T-helper 2 cell (primary cell): ENCODE results near the gene MTCL1.

Experiments used
- DNase-seq, 5 experiments: peaks; one replicate each; pipeline versions ENCODE4 v3.0.0 to v3.0.0-alpha.2; 2012 to 2022

MTCL1 gene

DNA sequence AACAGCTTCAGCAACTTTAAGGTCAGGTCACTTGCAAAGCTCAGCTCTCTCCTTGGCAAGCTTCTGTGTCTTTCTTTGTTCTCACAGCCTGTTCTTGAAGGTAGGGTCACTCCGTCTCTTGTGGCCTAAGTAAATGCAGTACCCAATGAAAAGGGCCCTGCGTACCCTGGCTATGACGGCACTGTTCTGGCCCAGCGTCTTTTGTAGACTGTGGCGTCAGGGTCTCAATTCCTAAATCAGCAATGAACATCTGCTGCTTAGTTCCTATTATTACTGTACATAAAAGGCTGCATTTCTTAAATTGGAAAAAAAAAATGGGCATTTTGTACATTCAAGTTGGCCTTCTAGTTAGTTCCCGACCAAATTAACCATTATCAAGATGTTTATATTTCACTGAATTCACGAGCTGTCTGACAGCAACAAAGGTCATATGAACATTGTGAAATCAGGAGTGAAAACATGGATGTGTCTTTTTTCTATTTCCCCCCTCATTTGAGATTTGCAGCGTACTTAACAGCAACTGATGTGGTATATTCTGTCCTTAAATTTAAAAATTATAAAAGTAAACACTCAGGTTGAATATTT, 17.0 kb upstream of the MTCL1 start:
- DNase-seq, result no peak

DNA sequence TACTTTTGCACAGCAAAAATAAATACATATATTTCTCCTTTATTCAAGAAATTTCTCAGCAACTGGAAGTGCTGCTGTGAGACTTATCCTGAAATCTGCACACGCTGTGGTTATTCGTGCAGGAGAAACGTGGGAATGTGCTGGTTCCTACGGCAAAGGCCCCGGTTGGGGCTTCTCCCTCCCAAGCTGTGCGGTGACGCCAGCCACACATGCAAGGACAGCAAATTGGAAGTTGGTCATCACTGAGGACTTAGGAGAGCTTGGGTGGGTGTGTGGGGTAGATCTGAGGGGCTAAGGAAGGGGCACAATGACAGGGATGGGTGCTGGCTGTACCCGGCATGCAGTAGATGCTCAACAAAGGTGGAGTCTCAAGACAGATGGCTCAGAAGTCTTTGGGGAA, 16.5 kb upstream of the MTCL1 start:
- DNase-seq, result no peak

DNA sequence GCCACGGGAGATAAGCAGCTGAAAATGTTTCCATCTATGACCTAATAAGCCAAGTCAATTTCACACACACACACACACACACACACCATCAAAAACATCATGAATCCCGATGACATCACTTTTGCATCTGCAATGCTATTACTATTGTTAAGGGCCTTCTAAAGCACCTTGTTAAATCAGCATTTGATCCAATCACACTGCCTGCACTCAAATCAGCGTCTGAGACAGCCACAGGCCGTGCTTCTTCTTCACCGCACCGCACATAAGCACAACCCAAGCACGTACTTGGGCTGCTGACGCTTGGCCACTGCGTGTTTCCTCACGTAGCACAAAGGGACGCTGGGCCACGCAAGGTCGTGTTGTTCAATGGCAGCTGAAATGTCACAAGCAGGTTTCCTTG, 15.8 kb upstream of the MTCL1 start:
- DNase-seq, result no peak

DNA sequence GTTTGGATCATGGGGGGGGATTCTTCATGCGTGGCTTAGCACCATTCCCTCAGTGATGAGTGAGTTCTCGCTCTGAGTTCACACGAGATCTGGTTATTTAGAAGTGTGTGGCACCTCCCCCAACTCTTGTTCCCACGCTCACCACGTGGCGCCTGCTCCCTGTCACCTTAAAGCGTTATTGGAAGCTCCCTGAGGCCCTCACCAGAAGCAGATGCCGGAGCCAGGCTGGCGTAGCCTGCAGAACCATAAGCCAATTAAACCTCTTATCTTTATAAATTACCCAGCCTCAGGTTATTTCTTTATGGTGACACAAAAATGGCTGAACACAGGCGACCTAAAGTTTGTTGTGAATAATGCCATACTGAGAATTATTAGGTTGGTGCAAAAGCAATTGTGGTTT, 10.5 kb upstream of the MTCL1 start:
- DNase-seq, result no peak

DNA sequence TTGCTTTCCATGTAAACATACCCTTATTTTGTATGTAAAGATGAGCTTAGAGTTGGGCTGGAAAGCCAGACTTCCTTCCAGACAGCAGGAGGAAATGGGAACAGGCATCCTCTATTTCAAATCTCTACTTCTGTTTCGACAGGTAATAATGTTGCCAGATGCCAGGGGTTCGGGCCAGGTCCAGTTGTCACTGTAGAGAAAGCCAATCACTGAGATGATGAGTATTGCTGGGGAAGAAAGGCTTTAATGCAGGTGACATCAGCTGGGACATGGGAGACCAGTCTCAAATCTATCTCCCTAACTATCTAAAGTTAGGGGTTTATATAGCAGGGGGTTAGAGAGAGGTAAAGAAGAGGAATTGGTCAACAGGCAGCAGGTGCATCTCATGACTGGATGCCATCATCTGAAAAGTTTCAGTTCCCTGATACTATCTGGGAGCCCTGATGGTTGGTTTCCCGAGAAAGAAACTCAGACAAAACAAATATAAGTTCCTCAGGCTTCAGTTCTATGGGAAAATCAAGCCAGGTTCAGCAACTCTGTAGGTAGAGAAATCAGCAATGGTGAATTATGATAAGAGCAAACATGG, 9.3 kb upstream of the MTCL1 start:
- no peak for DNase-seq

DNA sequence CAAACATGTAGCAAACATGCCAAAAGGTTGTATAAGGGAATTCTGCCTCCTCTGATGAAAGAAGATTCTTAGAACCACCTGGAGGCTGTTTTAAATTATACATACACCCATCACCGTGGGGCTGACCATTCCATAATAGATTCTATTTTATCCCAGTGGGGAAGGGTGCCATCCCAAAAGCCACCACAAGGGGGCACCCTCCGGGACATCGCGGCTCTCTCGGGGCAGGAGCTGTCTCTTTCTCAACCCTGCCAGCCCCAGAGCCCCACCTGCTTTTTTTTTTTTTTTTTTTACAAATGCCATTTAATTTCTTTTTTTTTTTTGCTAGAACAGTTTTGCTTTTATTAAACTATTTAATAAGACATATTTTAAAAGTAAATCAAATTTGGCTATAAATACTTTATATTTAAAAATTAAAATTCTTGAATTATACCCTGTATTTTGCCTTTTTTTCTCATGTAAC, 8.6 kb upstream of the MTCL1 start:
- DNase-seq, result peak; percentile 53 to 68 (median 61)

DNA sequence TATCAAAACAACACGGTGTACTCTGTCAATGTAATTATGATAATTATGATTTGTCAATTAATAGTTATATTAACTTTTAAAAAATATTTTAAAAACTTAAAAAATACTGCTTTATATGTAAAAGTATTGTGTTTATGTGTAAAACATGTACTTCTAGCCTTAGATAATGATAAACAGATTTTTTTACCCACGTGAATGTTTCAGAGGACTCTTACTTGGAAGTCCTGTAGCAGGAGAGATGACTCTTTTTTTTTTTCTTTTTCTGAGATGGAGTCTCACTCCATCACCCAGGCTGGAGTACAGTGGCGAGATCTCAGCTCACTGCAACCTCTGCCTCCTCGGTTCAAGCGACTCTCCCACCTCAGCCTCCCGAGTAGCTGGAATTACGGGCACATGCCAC, 6.2 kb upstream of the MTCL1 start:
- DNase-seq, result no peak

DNA sequence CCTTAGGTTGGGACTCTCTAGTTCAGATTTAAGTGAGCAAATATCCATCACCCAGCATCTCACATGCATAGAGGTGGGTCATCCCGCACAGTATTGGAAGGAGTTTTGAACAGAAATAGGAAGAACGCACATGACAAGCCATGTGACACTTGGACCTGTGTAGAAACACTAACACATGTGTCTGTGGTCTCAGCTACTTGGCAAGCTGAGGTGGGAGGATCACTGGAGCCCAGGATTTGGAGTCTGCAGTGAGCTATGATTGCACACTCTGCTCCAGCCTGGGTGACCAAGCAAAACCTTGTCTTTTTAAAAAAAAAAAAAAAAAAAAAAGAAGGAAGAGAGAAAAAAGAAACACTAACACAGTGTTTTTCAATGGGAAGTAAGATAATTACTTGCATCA, 5.4 kb upstream of the MTCL1 start:
- no peak for DNase-seq

DNA sequence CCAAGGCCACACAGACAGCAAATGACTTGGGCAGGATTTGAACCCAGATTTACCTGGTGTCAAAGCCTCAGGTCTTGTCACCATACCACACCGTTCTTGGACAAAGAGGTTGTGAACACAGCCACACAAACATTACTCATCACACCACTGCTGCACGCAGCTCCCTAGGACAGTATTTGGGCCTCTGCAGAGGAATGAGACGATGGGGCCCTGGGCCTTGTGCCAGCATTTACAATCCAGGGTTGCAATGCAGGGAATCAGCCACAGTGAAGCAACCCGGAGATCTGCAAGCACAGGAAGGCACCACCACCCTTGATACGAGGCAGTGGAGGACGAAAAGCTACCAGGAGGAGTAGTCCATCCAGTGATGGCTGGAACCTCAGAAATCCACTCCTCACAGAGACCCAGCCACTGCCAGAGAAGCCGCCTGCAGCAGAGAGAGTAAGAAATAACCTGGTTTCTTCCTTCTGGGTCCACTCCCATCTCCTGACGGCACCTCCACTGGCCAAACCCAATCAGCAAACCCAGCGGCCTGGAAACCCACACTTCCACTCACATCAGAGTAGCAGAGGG, 3.7 kb upstream of the MTCL1 start:
- DNase-seq, result no peak

DNA sequence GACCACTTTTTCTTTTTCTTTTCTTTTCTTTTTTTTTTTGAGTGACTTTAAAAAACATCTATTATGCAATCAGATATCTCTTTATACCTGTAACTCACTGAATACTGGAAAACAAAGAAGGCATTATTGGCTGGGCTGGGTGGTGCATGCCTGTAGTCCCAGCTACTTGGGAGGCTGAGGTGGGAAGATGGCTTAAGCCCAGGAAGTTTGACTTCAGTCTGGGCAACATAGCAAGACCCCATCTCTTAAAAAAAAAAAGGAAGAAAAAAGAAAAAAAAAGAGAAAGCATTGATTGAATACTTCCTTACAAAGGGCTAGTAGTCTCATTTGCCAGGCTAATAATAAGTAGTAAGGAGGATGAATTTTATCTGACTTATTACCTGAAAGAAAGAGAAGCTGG, 2.7 kb upstream of the MTCL1 start:
- no peak for DNase-seq

DNA sequence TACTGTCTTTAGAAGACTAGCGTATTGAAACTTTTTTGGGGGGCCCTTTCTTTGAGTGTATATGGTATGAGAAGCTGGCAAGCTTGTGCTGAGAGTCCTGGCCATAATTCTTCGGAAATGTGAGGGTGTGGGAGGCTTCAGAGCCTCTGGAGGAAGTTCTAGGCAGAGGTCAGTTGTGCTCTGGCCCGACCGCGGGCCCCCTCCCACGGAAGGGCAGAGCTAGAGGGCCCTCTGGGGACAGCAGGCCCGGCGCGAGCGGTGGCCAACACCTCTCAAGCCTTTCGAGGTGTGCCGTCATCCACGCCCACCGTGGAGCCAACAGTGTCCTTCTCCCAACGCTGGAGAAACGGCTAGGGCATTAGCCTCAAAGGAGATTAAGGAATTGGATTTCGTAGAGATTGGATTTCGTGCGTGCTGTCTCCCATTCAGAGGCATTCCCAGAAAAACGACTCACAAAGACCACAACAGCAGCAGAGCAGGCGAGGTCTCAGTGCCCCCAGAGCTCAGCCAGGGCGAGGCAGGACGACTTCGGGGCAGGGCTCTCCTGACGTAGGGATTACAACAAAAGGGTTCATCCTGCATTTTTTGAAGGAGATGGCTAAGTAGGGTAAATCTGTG, 2.2 kb upstream of the MTCL1 start:
- no peak for DNase-seq

DNA sequence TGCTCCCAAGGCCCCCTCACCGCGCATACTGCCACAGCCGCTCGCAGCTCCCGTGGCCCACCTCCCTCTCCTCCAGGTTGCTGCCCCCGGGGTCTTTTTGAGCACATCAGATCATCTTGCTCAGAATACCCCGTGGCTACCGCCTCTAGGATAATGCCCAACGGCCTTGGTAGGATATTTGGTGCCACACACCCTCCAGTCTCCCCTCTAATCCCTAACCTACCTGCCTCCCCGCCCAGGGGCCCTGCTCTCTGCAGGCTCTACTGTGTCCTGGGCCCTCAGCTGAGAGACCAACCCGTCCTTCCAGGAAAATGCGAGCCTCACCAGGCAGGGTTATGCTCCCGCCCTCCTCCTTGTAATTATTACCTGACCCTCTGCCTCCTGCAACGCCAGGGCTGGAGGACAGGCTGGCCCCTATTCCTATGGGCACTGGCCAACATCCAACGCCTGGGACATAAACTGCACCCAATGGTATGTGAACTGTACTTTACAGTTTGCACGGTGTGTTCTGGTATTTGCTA, 1.5 kb upstream of the MTCL1 start:
- DNase-seq, result no peak

DNA sequence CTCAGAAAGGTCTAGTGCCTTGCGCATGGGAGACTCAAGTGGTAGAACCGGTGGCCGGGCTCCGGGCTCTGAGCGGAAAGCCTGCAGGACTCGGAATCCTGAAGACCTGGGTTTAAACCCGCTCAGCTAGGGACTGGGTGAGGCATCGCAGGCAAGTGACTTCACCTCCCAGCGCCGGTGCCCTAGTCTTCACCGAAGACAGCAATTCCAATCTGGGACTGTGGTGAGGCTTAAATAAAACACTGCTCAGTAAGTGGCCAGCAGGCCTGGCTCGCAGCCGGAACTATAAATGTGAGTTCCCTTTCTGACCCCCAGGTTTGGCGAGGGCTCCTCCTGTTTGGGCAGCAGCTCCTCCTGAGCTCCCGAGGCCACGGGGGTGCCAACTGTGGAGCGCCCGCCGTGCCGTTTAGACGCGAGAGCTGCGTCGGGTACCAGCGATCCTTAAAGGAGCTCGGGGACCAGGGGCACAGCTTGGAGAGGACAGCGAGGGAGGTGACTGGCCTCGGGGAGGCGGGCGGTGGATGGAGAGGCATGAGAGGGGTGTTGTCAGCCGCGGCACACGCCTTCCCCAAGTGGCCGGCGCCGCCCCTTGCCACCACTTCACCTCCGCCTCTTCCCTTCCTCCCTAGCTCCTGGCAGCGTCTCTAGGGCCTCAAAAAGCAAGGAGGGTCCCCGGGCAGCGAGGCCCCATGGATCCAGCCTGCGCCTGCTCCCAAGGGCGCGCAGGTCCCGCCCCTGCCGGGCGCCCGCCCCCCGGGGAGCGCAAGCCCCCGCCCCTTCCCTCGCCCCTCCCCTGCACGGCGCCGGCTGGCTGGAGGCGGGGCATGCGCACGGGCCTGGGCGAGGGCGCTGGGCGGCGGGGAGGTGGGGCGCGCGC, 757 bp upstream of the MTCL1 start:
- DNase-seq, result peak; percentile 72 to 81 (median 74)

DNA sequence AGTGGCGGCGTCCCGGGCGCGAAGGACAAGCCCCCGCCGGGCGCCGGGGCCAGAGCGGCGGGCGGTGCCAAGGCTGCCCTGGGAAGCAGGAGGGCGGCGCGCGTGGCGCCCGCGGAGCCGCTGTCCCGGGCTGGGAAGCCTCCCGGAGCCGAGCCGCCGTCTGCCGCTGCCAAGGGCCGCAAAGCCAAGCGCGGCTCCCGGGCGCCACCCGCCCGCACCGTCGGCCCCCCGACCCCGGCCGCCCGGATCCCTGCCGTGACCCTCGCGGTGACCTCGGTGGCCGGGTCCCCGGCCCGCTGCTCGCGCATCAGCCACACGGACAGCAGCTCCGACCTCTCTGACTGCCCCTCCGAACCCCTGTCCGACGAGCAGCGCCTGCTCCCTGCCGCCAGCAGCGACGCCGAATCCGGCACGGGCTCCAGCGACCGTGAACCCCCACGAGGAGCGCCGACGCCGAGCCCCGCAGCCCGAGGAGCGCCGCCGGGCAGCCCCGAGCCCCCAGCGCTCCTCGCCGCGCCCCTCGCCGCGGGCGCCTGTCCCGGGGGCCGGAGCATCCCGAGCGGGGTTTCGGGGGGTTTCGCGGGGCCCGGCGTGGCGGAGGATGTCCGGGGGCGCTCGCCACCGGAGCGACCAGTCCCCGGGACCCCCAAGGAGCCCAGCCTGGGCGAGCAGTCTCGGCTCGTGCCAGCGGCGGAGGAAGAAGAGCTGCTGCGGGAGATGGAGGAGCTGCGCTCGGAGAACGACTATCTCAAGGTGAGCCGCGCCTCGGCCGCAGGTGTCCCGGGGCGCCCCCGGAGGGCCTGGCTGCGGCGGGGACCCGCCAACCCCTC, 820 bp downstream of the MTCL1 start:
- DNase-seq, result peak in 2 of 5 experiments; percentile 4 to 13

DNA sequence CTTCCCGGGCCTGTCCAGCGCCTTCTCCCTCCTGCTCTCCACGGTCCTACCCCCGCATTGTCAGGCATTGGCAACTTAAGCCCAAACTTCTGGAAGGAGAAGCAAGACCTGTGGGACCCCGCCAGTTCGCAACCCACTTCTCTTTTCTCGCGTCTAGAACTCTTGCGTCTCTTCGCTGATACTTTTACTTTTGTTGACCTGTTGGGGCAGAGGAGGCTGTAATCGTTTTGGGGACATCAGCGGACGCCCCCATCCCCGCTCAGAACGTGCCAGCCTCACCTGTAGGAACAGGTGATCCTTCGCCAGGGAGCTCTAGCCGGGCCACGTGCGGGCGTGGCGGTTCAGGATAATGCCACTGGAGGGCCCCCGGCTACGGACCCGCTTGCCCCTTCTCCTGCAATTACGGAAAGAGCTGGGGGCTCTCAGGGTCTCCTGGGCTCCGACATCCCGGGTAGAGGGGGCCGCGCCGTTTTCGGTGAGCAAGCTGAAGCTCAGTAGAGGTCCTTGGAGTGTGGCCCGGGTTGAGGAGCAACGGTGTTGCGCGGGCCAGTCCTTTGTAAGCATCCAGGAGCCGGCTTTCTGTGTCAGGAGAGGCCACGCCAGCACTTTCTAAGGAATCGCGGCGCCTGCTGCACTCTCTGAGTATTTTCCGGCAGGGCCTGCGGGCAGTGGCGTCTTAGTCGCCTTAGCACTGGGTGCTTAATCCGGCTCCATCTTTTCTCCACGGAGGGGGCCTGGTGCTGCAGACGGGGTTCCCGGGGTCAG, 1.6 kb downstream of the MTCL1 start:
- no peak for DNase-seq

DNA sequence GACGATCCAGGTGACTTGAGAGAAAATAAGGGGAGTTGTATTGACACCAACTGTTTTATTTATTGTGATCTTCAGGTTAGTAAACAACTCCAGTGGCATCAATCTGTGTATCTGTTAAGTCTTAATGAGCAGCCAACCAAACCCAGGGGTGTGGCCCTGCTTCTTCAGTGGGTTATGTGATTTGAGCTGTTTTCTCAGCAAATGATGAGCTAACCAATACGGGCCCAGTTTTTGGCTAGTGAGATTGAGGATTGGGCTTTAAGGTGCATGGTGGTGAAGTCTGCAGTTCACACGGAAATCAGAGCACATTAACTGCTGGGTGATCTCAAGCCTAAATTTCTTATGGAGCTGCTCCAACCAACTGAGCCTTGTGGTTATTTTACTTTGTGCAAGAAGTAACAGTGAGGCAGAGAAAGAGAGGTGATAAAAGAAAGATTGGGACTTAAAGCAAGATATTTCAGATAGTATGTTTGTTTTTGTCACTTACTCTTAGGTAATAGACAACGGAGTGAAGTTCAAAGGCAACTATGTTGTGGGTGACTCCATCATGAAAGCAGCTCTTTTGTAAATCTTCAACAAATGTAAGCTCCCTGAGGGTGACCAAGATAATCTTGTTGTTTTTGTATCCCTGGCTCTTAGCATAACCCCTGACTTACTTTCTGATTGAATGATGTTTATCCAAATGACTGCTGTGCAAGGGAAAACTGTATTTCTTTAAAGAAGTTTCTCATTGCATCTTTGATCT, 2.4 kb downstream of the MTCL1 start:
- DNase-seq, result no peak

DNA sequence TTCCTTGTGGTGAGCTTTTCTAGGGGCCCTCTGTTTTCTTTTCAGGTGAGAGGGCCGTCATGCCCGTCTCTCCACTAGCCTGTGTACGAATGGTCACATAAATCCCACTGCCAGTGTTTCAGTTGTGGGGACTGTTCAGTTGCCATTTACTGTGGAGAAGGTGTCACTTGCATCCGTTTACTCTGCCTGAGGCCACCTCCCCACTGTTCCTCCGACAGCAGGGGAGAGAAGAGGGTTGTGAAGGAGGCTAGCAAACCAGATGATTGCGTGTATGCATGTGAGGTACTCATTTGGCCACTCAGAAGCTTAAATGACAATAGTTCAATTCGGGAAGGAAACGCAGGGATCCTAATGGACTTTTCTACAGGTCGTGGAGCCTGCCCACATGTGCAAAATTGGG, 3.3 kb downstream of the MTCL1 start:
- DNase-seq, result no peak

DNA sequence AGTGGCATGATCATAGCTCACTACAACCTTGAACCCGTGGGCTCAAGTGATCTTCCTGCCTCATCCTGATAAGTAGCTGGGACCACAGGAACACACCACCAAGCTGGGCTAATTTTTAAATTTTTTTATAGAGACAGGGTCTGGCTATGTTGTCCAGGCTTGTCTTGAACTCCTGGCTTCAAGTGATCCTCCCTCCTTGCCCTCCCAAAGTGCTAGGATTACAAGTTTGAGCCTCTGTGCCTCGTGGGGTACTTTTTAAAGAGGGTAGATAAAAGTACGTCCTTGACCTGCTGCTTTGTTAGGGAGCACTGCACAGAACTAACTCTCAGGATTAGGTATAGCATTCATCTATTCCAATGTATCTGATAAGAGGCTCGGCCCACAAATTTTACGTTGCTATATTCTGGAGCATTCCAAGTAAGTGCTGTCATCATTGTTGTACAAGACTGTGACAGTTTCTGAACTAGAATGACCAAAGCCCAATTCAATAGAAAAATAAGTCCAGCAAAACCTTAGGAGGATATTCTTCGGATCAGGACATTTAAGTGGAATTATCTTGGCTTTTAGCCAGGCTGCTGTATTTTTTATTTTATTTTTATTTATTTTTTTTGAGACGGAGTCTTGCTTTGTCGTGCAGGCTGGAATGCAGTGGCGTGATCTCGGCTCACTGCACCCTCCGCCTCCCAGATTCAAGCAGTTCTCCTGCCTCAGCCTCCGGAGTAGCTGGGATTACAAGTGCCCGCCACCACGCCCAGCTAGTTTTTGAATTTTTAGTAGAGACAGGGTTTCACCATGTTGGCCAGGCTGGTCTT, 4.1 kb downstream of the MTCL1 start:
- DNase-seq, result no peak

DNA sequence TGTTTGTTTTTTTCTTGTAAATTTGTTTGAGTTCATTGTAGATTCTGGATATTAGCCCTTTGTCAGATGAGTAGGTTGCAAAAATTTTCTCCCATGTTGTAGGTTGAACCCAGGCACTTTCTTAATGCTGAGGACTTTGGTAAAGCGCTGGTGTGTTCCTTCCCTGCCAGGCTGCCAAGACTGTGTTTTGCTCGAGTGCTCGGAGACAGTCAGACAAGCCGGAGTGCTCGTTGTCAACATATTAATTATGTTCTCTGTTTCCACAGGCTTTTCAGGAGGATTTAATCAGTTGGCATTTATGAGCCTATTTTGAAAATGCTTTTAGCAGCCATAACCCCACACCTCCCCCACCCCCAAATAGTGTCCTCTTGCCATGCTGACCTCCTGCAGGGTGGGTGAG, 6.4 kb downstream of the MTCL1 start:
- DNase-seq, result no peak

DNA sequence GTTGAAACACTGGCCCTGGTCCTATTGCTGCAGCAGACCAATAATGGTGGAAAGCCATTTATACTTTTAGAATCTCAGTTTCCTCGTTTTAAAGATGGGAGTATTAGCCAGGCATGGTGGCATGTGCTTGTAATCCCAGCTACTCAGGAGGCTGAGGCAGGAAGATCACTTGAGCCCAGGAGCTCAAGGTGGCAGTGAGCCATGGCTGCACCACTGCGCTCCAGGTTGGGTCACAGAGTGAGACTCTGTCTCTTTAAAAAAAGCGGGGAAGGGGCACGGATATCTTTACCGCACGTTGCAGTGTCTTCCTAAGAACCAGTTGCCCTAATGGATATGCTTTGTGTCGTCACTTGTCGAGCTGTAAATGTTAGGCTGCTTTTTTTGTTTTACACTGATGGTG, 8.3 kb downstream of the MTCL1 start:
- no peak for DNase-seq
